Body of pancreas (tissue), 4 donors: Measurements from ENCODE around the gene ASB5.

Experiments used
- POLR2A ChIP-seq, 3 donors: fragments of 450-650 bp; IDR thresholded peaks; one replicate each; pipeline ENCODE4 v1.6.1; 2016; ENCODE audit warnings: antibody characterized with exemption in 3 of 3, mild to moderate bottlenecking in 2 of 3
- TF ChIP-seq, protein P1 (sequence below), 7 experiments: fragments of 450-650 bp in 4 of 7; fragments of 200-600 bp in 3 of 7; sonication (generic) in 3 of 7; IDR thresholded peaks; one replicate each; pipeline ENCODE4 v1.5.1; 2016 to 2019; ENCODE audit warnings: antibody characterized with exemption in 7 of 7

DNA sequence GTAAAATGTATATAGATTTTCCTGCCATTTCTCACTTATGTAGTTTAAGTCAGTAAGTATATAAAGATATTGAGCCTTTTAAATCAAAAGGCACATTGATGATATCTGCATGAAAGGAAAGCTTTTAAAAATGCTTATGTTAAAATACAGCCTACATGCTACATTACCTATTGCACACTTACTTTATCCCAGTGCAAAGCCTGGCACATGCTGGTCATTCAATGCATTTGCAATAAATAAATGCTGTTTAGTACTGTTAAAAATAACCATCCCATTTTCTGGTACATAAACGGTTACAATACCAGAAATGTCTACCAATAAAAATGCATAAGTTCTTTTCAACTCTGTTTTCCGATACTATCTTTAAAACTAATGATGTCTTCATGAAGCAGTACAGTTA lies 51.5 kb downstream of the ASB5 start:
- TF ChIP-seq, protein P1, sequence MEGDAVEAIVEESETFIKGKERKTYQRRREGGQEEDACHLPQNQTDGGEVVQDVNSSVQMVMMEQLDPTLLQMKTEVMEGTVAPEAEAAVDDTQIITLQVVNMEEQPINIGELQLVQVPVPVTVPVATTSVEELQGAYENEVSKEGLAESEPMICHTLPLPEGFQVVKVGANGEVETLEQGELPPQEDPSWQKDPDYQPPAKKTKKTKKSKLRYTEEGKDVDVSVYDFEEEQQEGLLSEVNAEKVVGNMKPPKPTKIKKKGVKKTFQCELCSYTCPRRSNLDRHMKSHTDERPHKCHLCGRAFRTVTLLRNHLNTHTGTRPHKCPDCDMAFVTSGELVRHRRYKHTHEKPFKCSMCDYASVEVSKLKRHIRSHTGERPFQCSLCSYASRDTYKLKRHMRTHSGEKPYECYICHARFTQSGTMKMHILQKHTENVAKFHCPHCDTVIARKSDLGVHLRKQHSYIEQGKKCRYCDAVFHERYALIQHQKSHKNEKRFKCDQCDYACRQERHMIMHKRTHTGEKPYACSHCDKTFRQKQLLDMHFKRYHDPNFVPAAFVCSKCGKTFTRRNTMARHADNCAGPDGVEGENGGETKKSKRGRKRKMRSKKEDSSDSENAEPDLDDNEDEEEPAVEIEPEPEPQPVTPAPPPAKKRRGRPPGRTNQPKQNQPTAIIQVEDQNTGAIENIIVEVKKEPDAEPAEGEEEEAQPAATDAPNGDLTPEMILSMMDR (IDR thresholded peaks at IDR 0.05), result no peak
- TF ChIP-seq POLR2A (IDR thresholded peaks at IDR 0.05), result no peak
